Renal pelvis (tissue), 4 donors: Measurements from ENCODE around the gene STX16. TPM values are rescaled to one million over a fixed set of nuclear protein-coding genes. Genes with fewer than 3 reads are reported as not detected.

Source experiments
- DNase-seq: peaks from one replicate; pipeline ENCODE4 v3.0.0-alpha.2; 2013
- polyA plus RNA-seq, 3 donors: library from polyadenylated mRNA; unstranded; fragments of 120-200 nt; gene quantifications; one replicate each; pipeline ENCODE4 v1.2.1, GENCODE V29; 2013; ENCODE audit not compliant: insufficient read length in 3 of 3

STX16 gene
- polyA plus RNA-seq, 3 donors: 49.6 to 89.2 (median 76.7) TPM

DNA sequence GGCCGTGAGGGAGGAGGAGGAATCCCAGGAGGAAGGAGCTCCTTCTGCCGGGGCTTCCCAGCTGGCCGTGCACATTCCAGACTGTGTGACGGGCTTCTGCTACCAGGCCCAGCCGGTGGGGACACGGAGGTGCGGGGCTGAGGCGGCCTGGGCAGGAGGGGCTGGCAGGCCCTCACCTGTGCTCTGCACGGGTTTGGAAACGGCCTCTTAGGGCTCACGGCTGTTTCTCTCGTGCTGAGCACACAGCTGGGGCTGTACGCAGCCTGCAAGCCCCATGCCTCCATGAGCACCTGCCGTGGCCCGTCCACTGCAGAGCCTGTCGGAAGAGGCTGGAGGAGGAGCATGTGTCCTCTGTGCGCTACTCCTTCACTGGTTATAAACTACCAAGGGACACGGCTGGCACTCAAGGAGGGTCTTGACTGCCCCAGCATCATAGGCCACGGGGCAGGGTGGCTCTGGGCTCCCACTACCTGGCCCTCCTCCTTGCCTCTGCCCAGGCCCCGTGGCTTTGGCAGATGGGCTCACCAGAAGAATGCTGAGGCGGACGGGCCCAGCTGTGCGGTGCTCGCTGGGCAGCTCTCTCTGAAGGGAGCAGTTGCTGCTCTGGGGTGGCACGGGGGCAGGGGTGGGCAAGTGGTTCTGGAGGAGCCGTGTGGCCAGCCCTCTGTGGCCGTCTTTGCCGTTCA, 57.3 kb downstream of the STX16 start:
- DNase-seq: no peak

DNA sequence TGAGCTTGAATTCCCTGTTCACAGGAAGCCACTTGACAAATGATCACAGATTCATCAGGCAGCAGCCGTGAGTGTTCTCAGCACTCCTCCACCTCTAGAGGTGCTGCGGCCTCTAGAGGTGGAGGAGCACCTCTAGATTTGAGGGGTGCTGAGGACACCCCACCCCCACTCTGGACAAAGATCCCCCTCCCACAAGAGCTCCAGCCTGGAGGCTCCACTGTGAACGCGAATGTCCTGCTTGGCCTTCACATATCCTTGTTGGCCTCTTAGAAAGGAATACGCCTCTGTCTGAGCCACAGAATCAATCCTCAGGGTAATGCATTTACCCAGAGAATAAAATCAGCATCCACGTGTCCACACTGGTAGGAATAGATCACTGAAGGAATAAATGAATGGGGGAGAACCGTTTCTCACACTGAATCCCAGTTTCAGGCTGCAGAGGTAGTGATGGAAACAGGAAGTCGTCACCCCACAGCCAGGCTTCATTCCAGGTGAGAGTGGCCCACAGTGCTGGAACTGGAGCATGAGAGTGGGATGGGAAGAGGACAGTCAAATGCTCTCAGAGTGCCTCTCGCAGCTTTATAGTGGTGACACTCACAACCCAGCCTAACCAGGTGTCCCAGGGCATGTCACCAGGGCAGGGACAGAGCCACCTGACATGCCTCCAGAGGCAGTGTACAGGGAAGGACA, 58.1 kb downstream of the STX16 start:
- no peak for DNase-seq

- no peak for DNase-seq
These were observed 58.6 kb downstream of the STX16 start for GRCh38 chr20:58709703-58710039.

DNA sequence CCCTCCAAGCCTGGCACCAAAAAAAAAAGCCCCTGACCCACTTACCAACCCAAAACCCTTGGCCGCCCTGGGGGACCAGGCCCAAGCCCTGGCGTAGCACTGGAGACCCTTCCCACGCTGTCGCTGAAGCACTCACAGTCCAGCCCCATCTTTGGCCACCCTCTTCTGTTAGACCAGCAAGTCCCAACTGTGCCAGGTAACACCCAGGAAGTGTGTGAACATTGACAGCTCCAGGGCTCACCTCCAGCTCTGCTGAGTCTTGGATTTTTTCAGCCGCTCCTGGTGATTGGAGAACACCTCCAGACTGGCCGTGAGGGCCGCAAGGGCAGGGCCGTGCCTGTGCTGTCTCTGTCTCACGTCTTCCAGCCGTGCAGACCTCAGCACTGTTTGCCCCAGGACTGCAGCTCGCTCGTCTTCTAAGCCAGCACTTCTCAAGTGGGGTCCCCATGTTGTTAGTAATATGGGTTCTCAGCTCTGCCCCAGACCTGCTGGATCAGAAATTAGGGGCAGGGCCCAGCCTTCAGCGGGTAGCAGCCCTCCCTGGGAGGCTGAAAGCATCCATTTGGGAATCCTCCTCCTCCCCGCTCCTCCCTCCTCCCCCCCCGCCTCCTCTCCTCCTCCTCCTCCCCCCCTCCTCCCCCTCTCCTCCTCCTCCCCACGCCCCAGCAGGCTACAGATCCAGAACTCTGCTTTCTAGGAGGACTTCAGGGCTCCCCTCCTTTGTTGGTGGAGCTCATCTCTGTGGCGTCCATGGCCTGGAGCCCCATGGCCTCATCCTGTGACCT, 59.6 kb downstream of the STX16 start:
- no peak for DNase-seq

DNA sequence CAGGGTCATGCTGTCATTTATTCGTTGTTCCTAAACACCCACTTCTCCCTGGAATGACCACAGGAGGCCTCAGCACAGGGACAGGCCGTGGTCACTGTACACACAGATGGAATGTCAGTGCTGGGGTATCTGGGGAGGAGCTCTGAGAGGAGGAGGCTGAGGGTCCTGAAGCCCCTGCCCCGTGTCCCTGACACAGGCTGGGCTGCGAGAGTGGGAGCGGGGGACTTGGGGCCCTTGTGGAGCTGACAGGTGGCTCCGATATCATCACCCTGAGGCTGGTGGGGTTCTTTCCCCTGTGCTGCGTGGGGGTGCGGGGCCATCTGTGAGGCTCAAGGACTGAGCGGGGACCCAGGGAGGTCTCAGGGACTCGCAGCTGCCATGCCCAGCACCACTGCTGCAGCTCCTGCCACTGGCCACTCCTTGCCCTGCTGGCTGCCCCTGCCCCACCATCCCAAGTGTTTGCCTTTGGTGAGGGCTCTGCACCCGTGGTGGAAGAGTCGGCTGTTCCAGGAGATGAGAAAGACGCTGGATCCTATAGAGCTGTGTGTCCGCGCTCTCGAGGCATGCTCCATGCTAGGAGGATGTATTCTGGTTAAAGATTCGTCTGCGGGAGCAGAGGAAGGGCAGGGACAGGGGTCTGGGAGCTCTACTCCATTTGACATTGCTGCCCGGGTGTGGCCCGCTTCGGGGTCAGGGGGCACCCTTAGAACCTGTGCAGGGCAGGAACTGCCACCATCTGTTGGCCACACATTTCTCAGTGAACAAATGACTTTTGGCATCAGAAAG, 60.4 kb downstream of the STX16 start:
- DNase-seq: no peak

- DNase-seq: no peak
These were observed 61.2 kb downstream of the STX16 start for GRCh38 chr20:58712151-58712791.

DNA sequence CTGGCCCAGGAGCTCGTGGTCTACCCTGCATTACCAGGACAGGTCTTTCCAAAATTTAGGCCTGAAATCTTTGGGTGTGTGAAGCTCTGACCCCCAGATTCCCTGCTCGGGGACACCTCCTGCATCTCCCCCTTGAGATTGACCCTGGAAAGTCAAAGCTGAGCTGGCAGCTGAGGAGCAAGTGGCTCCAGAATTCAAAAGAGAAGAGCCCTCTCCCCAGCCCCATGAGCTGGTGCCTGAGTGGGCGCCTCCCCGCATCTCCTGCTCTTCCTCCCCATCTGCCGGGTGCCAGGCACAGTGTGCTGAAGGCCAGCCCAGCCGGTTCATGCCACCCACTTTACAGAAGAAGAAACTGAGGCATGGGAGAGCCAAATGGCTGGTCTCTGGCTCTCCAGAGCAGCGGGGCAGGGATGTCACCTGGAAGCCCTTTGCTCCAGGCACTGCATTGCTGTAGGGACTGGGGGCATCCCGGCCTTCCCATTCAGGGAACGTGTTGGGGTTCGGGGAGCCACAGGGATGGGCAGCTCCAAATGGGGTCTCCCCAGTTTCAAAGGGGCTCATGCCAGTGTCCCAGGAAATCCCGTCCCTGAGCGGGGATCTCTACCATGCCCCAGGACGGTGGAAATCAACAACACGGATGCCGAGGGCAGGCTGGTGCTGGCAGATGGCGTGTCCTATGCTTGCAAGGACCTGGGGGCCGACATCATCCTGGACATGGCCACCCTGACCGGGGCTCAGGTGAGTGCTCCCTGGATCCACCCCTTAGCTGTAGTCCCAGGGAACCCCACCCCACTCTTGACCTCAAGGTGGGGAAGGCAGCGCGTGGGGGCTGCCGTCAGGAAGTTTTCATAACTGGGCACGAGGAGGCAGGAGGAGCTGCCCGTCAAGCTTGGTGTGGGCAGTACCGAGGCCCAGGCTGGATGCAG, 62.0 kb downstream of the STX16 start:
- no peak for DNase-seq

DNA sequence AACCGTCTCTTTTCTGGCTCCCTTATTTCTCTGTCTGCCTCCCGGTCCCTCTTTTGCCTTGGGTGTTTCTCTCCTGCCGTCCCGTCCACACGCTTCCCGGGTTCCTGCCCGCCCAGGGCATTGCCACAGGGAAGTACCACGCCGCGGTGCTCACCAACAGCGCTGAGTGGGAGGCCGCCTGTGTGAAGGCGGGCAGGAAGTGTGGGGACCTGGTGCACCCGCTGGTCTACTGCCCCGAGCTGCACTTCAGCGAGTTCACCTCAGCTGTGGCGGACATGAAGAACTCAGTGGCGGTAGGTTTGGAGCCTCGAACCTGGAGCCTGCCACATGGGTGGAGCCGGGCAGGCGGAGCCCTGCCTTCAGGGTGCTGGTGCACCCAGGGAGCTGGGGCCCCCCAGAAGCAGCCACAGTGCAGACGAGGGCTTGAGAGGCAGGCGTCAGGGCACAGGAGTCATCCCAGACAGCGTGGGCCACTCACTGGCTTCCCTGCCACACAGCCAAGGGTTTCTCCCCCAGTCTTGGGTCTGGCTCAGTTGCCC, 62.8 kb downstream of the STX16 start:
- no peak for DNase-seq

DNA sequence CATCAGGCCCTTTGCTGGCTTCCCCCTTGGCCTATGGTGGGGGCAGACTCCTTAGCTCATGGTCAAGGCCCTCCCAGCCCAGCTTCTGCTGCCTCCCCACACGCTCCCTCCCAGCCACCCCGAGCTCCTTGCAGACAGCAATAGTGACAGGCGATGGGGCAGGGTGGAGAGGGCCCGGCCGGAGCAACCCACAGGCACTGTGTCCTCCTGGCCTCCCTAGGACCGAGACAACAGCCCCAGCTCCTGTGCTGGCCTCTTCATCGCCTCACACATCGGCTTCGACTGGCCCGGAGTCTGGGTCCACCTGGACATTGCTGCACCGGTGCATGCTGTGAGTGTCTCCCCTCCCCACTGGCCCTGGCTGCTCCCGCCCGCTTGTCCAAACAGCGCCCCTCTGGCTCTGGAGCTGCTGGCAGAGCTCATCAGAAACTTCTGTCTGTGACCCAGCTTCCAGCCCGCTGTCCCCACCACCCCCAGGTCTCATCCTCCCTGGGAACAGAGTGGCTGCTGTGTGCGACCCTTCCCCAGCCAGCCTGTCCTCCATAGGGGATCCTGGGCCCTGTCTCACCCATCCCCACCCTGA, 63.3 kb downstream of the STX16 start:
- no peak for DNase-seq

DNA sequence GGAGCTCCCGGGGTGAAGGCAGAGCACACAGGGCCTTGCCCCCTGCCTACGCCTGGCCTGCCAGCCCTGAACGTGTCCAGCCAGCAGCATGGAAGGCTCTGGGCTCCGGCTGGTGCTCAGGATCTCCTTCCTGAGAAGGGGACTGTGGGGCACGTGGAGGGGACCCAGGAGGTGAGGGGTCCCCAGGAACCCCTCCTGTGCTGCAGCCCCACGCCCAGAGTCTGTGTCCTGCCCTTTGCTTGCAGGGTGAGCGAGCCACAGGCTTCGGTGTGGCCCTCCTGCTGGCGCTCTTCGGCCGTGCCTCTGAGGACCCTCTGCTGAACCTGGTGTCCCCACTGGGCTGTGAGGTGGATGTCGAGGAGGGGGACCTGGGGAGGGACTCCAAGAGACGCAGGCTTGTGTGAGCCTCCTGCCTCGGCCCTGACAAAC, 63.9 kb downstream of the STX16 start:
- no peak for DNase-seq

GRCh38 chr20:58715391-58715800, 64.3 kb downstream of the STX16 start:
- no peak for DNase-seq

DNA sequence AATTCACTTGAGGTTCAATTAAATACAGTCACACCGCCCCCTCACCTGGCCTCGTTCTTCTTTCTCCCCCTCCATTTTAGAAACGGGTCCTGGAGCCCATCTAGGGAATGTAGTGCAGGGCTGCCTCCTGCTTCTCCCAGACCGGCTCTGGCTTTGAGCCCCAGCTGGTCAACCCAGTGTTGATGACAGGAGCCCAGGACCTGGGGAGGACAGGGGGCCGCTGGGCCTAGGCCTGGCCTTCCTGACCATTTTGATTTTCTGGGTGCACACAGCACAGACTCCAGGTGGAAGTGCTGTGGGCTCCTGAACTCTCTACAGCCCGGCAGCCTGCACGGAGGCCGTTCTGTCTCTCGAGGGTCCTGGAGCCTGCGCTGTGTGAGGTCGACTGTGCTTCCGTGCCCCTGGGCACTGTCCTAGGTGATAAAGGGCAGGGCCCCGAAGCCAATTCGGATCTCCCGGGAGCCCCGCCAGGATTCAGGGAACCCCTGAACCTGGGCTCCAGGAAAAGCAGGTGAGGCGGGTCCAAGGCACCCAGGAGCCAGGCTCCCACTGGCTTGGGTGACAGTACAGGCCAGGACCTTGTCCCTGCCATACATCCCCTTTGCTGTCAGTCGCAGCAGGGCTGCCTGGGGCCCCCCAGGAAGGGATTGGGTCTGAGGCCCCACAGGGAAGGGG, 64.9 kb downstream of the STX16 start:
- no peak for DNase-seq

DNA sequence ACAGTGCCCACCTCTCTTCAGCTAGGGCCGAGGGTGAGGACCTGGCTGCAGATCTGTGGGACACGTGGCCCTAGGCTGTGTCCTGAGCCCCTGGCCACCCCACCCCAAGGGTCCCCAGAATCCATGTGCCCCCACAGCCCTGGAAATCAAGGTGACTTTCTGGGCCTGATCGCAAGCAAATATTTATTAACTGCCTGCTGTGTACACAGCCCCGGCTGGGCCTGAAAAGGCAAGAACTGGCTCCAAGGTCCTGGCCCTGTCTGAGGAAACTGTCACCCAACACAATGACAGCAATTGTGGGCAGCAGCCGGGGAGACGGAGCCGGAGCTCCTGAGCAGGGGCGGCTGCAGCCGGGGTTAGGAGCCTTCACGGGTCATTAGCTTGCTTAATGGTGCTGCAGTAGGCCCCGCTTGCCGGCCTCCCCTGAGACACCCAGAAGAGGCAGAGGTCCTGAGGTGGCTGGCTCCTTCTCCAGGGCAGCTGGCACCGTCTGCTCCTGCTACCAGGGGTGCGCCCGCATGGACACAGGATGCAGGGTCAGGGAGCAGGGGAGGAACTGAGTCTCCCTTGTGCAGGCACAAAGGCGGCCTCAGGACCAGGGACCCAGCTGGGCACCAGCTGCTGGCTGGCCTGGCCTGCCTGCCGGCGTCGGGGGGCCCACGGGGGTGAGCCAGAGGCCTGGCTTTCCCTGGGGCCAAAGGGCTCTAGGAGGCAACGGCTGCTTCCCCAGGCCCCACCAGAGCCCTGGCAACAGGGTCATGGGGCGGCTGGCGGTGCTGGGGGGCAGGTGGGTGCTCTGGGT, 65.6 kb downstream of the STX16 start:
- no peak for DNase-seq

GRCh38 chr20:58717278-58718091, 66.4 kb downstream of the STX16 start:
- DNase-seq: no peak

GRCh38 chr20:58718121-58718563, 67.1 kb downstream of the STX16 start:
- no peak for DNase-seq

GRCh38 chr20:58718729-58719128, 67.6 kb downstream of the STX16 start:
- DNase-seq: no peak

DNA sequence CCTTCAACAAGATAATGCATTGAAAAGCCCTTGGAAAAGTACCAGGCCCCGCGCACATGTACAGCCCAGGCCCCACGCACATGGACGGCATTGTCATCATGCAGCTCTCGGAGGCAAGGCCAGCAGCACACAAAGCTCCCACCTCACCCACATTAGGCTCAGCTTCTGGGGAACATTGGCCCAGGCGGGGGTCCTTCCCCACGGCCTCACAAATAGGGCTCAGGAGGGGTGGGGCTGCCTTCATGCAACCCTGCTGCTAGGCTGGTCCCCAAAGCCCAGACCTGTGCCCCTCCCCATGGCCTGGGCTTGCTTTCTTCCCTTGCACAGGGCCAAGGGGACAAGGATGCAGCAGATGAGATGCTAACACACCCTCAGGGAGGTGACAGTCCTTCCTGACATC, 68.2 kb downstream of the STX16 start:
- DNase-seq: no peak
